Natural killer cell (primary cell): ENCODE data around the gene DHRS7. TPM values are rescaled to one million over a fixed set of nuclear protein-coding genes. Genes with fewer than 3 reads are reported as not detected.

Source experiments
- ATAC-seq, 3 donors: fragments of 150-1000 bp in 2 of 3; fragments of 200-7000 bp in 1 of 3; cut with Tn5 transposase; 1 replicate in 1 of 3; 2 replicates in 2 of 3; pipeline ENCODE4 v1.10.0; 2021; ENCODE audit warnings: mild to moderate bottlenecking in 2 of 3, moderate library complexity in 2 of 3
- DNase-seq, 2 donors: peaks; one replicate each; pipeline versions ENCODE4 v3.0.0 to v3.0.0-alpha.2; 2013 to 2021; ENCODE audit warnings: mixed read lengths in 1 of 2
- H3K27ac ChIP-seq: one replicate; pipeline ENCODE4 v1.5.1; 2013; ENCODE audit warnings: mild to moderate bottlenecking, low read length
- H3K27me3 ChIP-seq: one replicate; pipeline ENCODE4 v1.6.1; 2013; ENCODE audit warnings: low read length; ENCODE audit not compliant: control insufficient read depth, insufficient read depth
- H3K36me3 ChIP-seq: one replicate; pipeline ENCODE4 v1.6.1; 2013; ENCODE audit warnings: low read length; ENCODE audit not compliant: control insufficient read depth, insufficient read depth
- H3K4me1 ChIP-seq: one replicate; pipeline ENCODE4 v1.6.1; 2013; ENCODE audit warnings: low read length; ENCODE audit not compliant: control insufficient read depth, insufficient read depth
- H3K4me3 ChIP-seq: one replicate; pipeline ENCODE4 v1.5.1; 2013; ENCODE audit warnings: low read length
- H3K9me3 ChIP-seq: one replicate; pipeline ENCODE4 v1.6.1; 2013; ENCODE audit warnings: low read length; ENCODE audit not compliant: control insufficient read depth, insufficient read depth
- H3K27ac Mint-ChIP-seq, 2 donors: one replicate each; pipeline ENCODE4 v1.8.0; 2022; ENCODE audit warnings: mild to moderate bottlenecking in 2 of 2, mixed read lengths in 2 of 2, moderate library complexity in 1 of 2
- H3K27me3 Mint-ChIP-seq, 2 donors: one replicate each; pipeline ENCODE4 v1.8.0; 2022; ENCODE audit warnings: low read depth in 2 of 2, mixed read lengths in 2 of 2
- H3K36me3 Mint-ChIP-seq: one replicate; pipeline ENCODE4 v1.8.0; 2022; ENCODE audit warnings: mixed read lengths
- H3K4me1 Mint-ChIP-seq, 2 donors: one replicate each; pipeline ENCODE4 v1.8.0; 2022; ENCODE audit warnings: mixed read lengths in 2 of 2
- H3K4me3 Mint-ChIP-seq: one replicate; pipeline ENCODE4 v1.8.0; 2022; ENCODE audit warnings: mild to moderate bottlenecking, moderate library complexity, mixed read lengths
- H3K9me3 Mint-ChIP-seq, 2 donors: one replicate each; pipeline ENCODE4 v1.8.0; 2022; ENCODE audit warnings: mixed read lengths in 2 of 2
- WGBS: methylation state at CpG from one replicate; pipeline ENCODE4 v1.1.7; 2013; ENCODE audit warnings: missing lambda C conversion rate; ENCODE audit not compliant: insufficient coverage; 5-methylcytosine and 5-hydroxymethylcytosine counted together
- intact Hi-C: fragments of 100-400 bp; cut with micrococcal nuclease; formaldehyde crosslinking; loops from one replicate; pipeline ENCODE4 v1.14.2; 2022
- total RNA-seq, 4 donors: library from RNA; stranded (reverse); fragments of 120-200 nt in 1 of 4; gene quantifications; one replicate each; pipeline versions ENCODE4 v1.2.3 to v1.2.4, GENCODE V29; 2013 to 2022
- TF ChIP-seq, protein P1 (sequence below): fragments of 200-600 bp; IDR thresholded peaks from one replicate; pipeline ENCODE4 v1.8.0; 2022; ENCODE audit warnings: antibody characterized with exemption

The DHRS7 gene
- total RNA-seq, 3 donors from 2014 or later (not counting 1 experiment from before 2014, with no cell fraction given), result 115 to 139 (median 126) TPM

DNA sequence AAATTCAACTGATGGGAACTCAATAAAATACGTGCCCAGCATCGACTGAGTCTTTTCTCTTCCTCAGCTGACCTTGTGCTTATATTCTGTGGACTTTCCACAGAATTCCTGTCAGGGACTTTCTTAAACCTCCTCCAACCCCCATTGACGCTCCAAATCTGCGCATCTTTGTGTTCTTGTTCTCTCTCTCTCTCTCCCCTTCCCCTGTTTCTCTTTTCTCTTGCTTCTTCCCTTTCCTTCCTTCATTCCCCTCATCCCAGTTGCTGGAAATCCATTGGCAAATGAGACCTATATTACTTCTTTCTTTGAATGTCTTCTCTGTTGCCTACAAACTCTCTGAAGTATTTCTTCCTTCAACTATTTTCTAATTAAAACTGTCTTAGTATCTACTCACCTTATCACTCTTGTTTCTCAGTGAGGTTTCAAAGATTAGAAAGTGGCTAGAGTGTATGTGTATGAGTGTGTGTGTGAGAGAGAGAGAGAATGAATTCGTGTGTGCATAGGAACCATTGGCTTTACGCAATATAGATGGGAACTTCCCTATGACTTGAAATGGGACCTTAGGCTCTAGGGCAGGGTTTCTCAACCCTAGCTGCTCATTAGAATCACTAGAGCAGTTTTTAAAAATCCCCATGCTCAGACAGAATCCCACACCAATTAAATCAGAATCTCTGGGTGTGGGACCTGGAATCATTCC lies 41.8 kb upstream of the DHRS7 start:
- Mint-ChIP-seq H3K27ac (no peak overlapping the region), H3K4me3 (no peak overlapping the region), H3K27me3 (peaks cover 34 to 49% of the 10 kb centered on the region in 2 donors), H3K4me1 (no peaks in the 10 kb centered on the region), H3K9me3 (no peaks in the 10 kb centered on the region), H3K36me3 (no peaks in the 10 kb centered on the region)
- intact Hi-C loops, result no loop called here
- TF ChIP-seq, protein P1, sequence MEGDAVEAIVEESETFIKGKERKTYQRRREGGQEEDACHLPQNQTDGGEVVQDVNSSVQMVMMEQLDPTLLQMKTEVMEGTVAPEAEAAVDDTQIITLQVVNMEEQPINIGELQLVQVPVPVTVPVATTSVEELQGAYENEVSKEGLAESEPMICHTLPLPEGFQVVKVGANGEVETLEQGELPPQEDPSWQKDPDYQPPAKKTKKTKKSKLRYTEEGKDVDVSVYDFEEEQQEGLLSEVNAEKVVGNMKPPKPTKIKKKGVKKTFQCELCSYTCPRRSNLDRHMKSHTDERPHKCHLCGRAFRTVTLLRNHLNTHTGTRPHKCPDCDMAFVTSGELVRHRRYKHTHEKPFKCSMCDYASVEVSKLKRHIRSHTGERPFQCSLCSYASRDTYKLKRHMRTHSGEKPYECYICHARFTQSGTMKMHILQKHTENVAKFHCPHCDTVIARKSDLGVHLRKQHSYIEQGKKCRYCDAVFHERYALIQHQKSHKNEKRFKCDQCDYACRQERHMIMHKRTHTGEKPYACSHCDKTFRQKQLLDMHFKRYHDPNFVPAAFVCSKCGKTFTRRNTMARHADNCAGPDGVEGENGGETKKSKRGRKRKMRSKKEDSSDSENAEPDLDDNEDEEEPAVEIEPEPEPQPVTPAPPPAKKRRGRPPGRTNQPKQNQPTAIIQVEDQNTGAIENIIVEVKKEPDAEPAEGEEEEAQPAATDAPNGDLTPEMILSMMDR, result no peak
- 77% methylated on average over 6 of the region's 6 CpGs for WGBS
- no peak for DNase-seq
- H3K27me3 ChIP-seq, result no peaks in the 10 kb centered on the region
- H3K9me3 ChIP-seq, result no peaks in the 10 kb centered on the region
- ATAC-seq, result no peak
- no peaks in the 10 kb centered on the region for H3K4me1 ChIP-seq
- H3K27ac ChIP-seq, result no peak overlapping the region
- no peaks in the 10 kb centered on the region for H3K36me3 ChIP-seq
- H3K4me3 ChIP-seq, result no peak overlapping the region

DNA sequence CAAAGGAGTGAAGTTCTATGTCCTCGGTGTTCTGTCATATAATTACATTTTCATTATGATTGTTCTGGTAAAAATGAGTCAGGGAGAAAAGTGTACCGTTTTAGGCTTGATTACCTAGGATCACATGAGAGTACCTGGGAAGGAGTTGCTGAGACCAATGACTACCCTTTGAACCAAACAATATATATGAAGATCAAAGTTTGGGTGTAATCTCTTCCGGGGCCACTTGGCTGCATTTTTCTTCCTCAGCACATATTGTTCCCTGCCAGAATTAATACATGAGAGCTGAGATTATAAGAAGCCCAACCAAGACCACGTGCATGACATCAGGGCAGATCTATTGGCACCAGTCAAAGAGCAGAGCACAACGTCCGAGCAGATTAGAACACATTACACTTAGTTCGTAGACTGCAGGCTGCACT lies 41.1 kb upstream of the DHRS7 start:
- TF ChIP-seq, protein P1, result no peak
- H3K36me3 Mint-ChIP-seq, result no peaks in the 10 kb centered on the region
- H3K4me1 Mint-ChIP-seq, result no peaks in the 10 kb centered on the region
- H3K4me3 Mint-ChIP-seq, result no peak overlapping the region
- H3K27ac Mint-ChIP-seq, result no peak overlapping the region
- Histone ChIP-seq H3K4me1 (no peaks in the 10 kb centered on the region), H3K36me3 (no peaks in the 10 kb centered on the region), H3K27me3 (no peaks in the 10 kb centered on the region), H3K27ac (no peak overlapping the region), H3K4me3 (no peak overlapping the region), H3K9me3 (no peaks in the 10 kb centered on the region)
- no peak for DNase-seq
- intact Hi-C loops, result no loop called here
- ATAC-seq, result no peak
- WGBS, result 91% methylated on average over 5 of the region's 7 CpGs
- peaks cover 37 to 53% of the 10 kb centered on the region in 2 donors for H3K27me3 Mint-ChIP-seq
- H3K9me3 Mint-ChIP-seq, result no peaks in the 10 kb centered on the region

DNA sequence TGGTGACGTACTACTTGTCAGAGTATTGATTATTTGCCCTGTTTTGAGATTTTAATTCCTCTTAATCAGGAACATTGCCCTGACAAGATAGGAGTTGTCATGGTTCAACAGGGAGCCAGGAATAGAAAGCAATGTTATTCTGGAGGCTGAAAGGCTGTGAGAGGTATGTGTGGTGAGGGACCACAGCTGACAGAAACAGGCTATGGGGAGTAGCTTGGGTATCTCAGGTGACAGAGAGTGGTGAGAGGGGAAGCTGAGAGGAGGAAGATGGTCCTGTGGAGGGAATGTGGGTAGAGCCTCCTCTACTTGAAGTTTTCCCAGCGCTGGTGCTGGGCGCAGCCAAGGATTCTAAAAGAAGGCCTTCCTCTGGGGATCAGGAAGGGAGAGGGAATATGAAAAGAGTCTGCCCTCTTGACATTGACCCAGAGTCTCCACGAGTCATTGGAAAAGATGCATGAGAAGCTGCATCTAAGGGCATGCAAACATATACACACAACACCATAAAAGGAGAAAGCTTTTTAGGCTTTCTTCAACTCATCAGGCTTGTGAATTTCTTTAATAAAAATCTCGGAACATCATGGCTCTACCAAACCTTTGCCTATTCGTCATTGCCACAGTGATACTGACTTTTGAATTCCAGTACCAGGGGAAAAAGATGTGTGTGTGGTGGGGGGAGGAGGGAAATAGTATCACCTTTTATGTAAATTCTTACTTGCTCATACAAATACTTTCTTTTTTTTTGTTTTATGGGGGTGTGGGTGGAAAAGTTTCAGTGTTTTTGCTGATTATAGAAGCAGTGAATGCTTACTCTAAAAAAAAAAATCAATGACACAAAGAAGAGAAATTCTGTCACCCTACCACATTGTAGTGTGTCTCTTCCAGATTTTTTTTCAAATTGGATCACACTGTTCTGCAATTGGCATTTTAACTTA lies 39.9 kb upstream of the DHRS7 start:
- Mint-ChIP-seq H3K27ac (no peak overlapping the region), H3K4me3 (no peak overlapping the region), H3K9me3 (no peaks in the 10 kb centered on the region), H3K36me3 (no peaks in the 10 kb centered on the region), H3K27me3 (peaks cover 37 to 55% of the 10 kb centered on the region in 2 donors), H3K4me1 (no peaks in the 10 kb centered on the region)
- Histone ChIP-seq H3K4me3 (no peak overlapping the region), H3K9me3 (no peaks in the 10 kb centered on the region), H3K27ac (no peak overlapping the region), H3K4me1 (no peaks in the 10 kb centered on the region), H3K36me3 (no peaks in the 10 kb centered on the region), H3K27me3 (no peaks in the 10 kb centered on the region)
- DNase-seq (no peak), ATAC-seq (no peak)
- TF ChIP-seq, protein P1, result no peak
- WGBS, result 75% methylated on average over 6 of the region's 6 CpGs
- intact Hi-C loops, result no loop called here
